T-helper 17 cell (primary cell): ENCODE results near the gene STX12. TPM values are rescaled to one million over a fixed set of nuclear protein-coding genes. Genes with fewer than 3 reads are reported as not detected.
"Not testable (repeated sequence)": the region's sequence is repeated elsewhere in the genome, so short reads cannot be mapped to it uniquely, and the experiment has no call there.

ENCODE experiments used
- ATAC-seq: fragments of 150-1000 bp; cut with Tn5 transposase; 2 replicates; pipeline ENCODE4 v1.10.0; 2021; ENCODE audit warnings: mild to moderate bottlenecking, moderate library complexity
- DNase-seq, 3 donors: peaks; one replicate each; pipeline versions ENCODE4 v3.0.0 to v3.0.0-alpha.2; 2020 to 2021
- H3K9me3 ChIP-seq: one replicate; pipeline ENCODE4 v1.7.0; 2013; ENCODE audit warnings: low read length, mild to moderate bottlenecking; ENCODE audit not compliant: control insufficient read depth, poor library complexity, severe bottlenecking
- H3K27ac Mint-ChIP-seq: one replicate; pipeline ENCODE4 v1.8.0; 2022; ENCODE audit warnings: mild to moderate bottlenecking, moderate library complexity, mixed read lengths
- H3K27me3 Mint-ChIP-seq: one replicate; pipeline ENCODE4 v1.8.0; 2022; ENCODE audit warnings: mixed read lengths
- H3K36me3 Mint-ChIP-seq: one replicate; pipeline ENCODE4 v1.8.0; 2022; ENCODE audit warnings: low read depth, mixed read lengths
- H3K4me1 Mint-ChIP-seq: one replicate; pipeline ENCODE4 v1.8.0; 2022; ENCODE audit warnings: mild to moderate bottlenecking, mixed read lengths
- H3K4me3 Mint-ChIP-seq: one replicate; pipeline ENCODE4 v1.8.0; 2022; ENCODE audit warnings: mild to moderate bottlenecking, moderate library complexity, mixed read lengths
- total RNA-seq, 4 donors: library from RNA in 2 of 4; stranded (reverse) in 2 of 4; gene quantifications; one replicate each; pipeline ENCODE4 v1.2.3 and lab custom pipeline; 2022 to 2026

Gene STX12
- total RNA-seq, 2 donors from 2014 or later, result 23.4 to 27.7 TPM

GRCh38 chr1:27821761-27822315 is 48.8 kb downstream of the STX12 start:
- Mint-ChIP-seq H3K27ac (no peak overlapping the region), H3K4me1 (no peaks in the 10 kb centered on the region), H3K27me3 (no peaks in the 10 kb centered on the region), H3K36me3 (peaks cover 5% of the 10 kb centered on the region), H3K4me3 (no peak overlapping the region)
- no peak for ATAC-seq
- no peak for DNase-seq
- no peaks in the 10 kb centered on the region for H3K9me3 ChIP-seq

GRCh38 chr1:27823784-27824183 is 50.8 kb downstream of the STX12 start:
- Mint-ChIP-seq H3K27me3 (no peaks in the 10 kb centered on the region), H3K4me1 (no peaks in the 10 kb centered on the region), H3K27ac (no peak overlapping the region), H3K4me3 (no peak overlapping the region), H3K36me3 (peaks cover 2% of the 10 kb centered on the region)
- H3K9me3 ChIP-seq, result no peaks in the 10 kb centered on the region
- ATAC-seq, result no peak
- no peak for DNase-seq

- H3K4me3 Mint-ChIP-seq, result no peak overlapping the region
- no peak overlapping the region for H3K27ac Mint-ChIP-seq
- ATAC-seq (no peak), DNase-seq (no peak)
- H3K9me3 ChIP-seq, result no peaks in the 10 kb centered on the region
- H3K4me1 Mint-ChIP-seq, result no peaks in the 10 kb centered on the region
- H3K27me3 Mint-ChIP-seq, result no peaks in the 10 kb centered on the region
- no peaks in the 10 kb centered on the region for H3K36me3 Mint-ChIP-seq
Measured at GRCh38 chr1:27824411-27824810, 51.4 kb downstream of the STX12 start.

DNA sequence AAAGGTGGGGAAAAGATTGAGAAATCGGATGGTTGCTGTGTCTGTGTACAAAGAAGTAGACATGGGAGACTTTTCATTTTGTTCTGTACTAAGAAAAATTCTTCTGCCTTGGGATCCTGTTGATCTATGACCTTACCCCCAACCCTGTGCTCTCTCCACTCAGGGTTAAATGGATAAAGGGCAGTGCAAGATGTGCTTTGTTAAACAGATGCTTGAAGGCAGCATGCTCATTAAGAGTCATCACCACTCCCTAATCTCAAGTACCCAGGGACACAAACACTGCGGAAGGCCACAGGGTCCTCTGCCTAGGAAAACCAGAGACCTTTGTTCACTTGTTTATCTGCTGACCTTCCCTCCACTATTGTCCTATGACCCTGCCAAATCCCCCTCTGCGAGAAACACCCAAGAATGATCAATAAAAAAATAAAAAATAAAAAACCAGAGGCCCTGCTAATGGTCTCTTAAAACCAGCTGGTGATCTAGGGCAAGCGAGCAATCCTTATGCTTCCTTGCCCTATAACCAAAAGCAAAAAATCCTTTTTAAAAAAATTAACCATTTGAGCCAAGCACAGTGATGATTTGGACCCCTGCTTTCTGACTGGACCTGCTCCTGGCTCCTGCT is 56.4 kb downstream of the STX12 start:
- not testable (repeated sequence) for H3K27me3 Mint-ChIP-seq, DNase-seq, ATAC-seq, H3K9me3 ChIP-seq, H3K36me3 Mint-ChIP-seq
- Mint-ChIP-seq H3K4me1 (peaks cover 13% of the 10 kb centered on the region), H3K27ac (peak overlapping the region; percentile 92), H3K4me3 (peak overlapping the region; percentile 92)

GRCh38 chr1:27830621-27831440 is 57.8 kb downstream of the STX12 start, which contains the start of gene PPP1R8:
TSS of gene PPP1R8 (plus strand) at chr1:27830782. CDS start at chr1:27830836, 54 bp downstream.
- Mint-ChIP-seq H3K27ac (peak within 1 kb of the TSS; percentile 92), H3K36me3 (no peaks in the 10 kb centered on the region), H3K4me1 (peaks cover 15% of the 10 kb centered on the region), H3K4me3 (peak within 1 kb of the TSS; percentile 92), H3K27me3 (no peaks in the 10 kb centered on the region)
- DNase-seq (peak; percentile 70 to 81 (median 77)), ATAC-seq (peak; percentile 99)
- no peaks in the 10 kb centered on the region for H3K9me3 ChIP-seq

- DNase-seq (no peak), ATAC-seq (no peak)
- Mint-ChIP-seq H3K27ac (peak overlapping the region; percentile 92), H3K4me1 (peaks cover 18% of the 10 kb centered on the region), H3K4me3 (peak overlapping the region; percentile 92), H3K27me3 (no peaks in the 10 kb centered on the region), H3K36me3 (no peaks in the 10 kb centered on the region)
- H3K9me3 ChIP-seq, result no peaks in the 10 kb centered on the region
Measured at GRCh38 chr1:27831568-27832410, 58.8 kb downstream of the STX12 start.

- DNase-seq (no peak), ATAC-seq (no peak)
- Mint-ChIP-seq H3K36me3 (no peaks in the 10 kb centered on the region), H3K4me1 (peaks cover 18% of the 10 kb centered on the region), H3K27me3 (no peaks in the 10 kb centered on the region), H3K4me3 (no peak overlapping the region), H3K27ac (peak overlapping the region; percentile 11)
- H3K9me3 ChIP-seq, result no peaks in the 10 kb centered on the region
Measured at GRCh38 chr1:27832762-27833161, 59.7 kb downstream of the STX12 start.

DNA sequence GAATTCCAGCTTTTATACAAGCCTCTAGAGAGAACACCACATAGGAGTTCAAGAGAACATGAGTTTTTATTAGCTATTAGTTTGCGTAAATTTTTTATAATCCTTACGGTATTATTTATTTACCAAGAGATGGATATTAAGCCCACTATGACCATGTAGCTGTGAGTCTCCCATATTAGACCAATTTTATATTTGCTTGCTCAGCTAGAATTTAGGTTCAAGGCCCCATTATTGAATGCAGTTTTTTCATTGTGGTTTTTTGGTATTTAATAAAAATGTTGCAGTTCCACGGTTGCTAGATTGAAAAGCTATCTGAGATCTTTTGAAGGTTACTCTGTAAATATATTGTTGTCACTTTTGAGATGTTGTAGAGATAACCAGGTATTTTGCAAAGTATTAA is 60.5 kb downstream of the STX12 start:
- Mint-ChIP-seq H3K27ac (no peak overlapping the region), H3K27me3 (no peaks in the 10 kb centered on the region), H3K4me1 (peaks cover 18% of the 10 kb centered on the region), H3K36me3 (no peaks in the 10 kb centered on the region), H3K4me3 (no peak overlapping the region)
- DNase-seq (no peak), ATAC-seq (no peak)
- no peaks in the 10 kb centered on the region for H3K9me3 ChIP-seq

DNA sequence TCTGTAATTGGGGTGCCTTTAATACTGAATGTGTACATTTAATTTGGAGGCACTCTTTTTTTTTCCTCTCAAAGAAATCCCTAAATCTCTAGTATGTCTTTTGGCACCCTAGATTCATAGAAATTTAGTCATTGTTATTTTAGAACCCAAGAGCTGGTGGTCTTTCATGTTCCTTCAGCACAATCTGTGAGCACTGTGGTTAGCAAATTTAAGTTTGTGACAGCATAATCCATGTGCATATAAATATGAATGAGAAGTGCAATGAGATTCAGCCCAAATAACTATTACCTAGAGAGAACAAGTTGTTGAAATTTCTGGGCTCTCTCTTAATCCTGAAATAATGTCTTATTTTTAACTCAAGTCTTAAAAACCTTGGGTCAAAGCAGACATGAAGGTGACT is 62.0 kb downstream of the STX12 start:
- Mint-ChIP-seq H3K4me1 (peaks cover 18% of the 10 kb centered on the region), H3K27me3 (no peaks in the 10 kb centered on the region), H3K36me3 (no peaks in the 10 kb centered on the region), H3K4me3 (no peak overlapping the region), H3K27ac (no peak overlapping the region)
- H3K9me3 ChIP-seq, result no peaks in the 10 kb centered on the region
- no peak for DNase-seq
- no peak for ATAC-seq

DNA sequence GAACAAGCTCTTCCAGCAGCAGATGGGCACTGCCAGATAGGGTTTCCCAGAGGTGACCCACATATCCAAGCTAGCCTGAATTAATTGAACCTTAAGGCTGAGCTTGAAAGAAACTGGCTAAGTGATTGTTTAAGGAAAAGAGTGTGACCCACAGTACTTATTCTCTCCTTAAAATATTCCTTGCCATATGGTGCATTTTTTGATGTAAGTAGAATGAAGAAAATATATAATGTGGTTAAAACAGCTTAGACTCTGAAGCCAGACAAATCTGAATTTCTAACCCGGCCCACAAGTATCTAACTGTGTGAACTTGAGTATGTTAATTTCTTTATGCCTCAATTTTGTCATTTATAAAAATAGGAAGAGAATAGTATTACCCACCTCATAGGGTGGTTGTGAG is 62.5 kb downstream of the STX12 start:
- no peaks in the 10 kb centered on the region for H3K27me3 Mint-ChIP-seq
- no peak overlapping the region for H3K4me3 Mint-ChIP-seq
- H3K27ac Mint-ChIP-seq, result no peak overlapping the region
- DNase-seq (no peak), ATAC-seq (no peak)
- no peaks in the 10 kb centered on the region for H3K9me3 ChIP-seq
- H3K4me1 Mint-ChIP-seq, result peaks cover 18% of the 10 kb centered on the region
- H3K36me3 Mint-ChIP-seq, result no peaks in the 10 kb centered on the region

DNA sequence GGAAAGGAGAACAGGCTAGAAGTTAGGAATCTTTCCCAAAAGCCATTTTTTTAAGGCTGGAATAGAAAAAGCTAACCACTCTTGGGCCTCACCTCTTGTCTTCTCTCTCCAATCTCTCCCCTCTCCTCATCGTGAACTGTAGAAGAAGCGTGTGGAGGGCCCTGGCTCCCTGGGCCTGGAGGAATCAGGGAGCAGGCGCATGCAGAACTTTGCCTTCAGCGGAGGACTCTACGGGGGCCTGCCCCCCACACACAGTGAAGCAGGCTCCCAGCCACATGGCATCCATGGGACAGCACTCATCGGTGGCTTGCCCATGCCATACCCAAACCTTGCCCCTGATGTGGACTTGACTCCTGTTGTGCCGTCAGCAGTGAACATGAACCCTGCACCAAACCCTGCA is 76.9 kb downstream of the STX12 start:
- ATAC-seq, result no peak
- Mint-ChIP-seq H3K27me3 (no peaks in the 10 kb centered on the region), H3K27ac (no peak overlapping the region), H3K4me3 (no peak overlapping the region), H3K36me3 (peaks cover 4% of the 10 kb centered on the region), H3K4me1 (no peaks in the 10 kb centered on the region)
- H3K9me3 ChIP-seq, result no peaks in the 10 kb centered on the region
- no peak for DNase-seq

GRCh38 chr1:27855085-27855484 is 82.1 kb downstream of the STX12 start:
- no peak for DNase-seq
- no peak for ATAC-seq
- Mint-ChIP-seq H3K27me3 (no peaks in the 10 kb centered on the region), H3K4me3 (no peak overlapping the region), H3K27ac (no peak overlapping the region), H3K36me3 (peaks cover 1% of the 10 kb centered on the region), H3K4me1 (peaks cover 11% of the 10 kb centered on the region)
- no peaks in the 10 kb centered on the region for H3K9me3 ChIP-seq
